ENCODE data around the gene ZNF175. TPM values are rescaled to one million over a fixed set of nuclear protein-coding genes. Genes with fewer than 3 reads are reported as not detected.

The ZNF175 gene
- total RNA-seq, 1 donor from 2014 or later, result 15.2 TPM

- no peak for TF ChIP-seq CTCF (IDR thresholded peaks at IDR 0.05; ENCODE audit: unreplicated experiment)
- Mint-ChIP-seq H3K36me3 (peaks cover 19% of the 10 kb centered on the region), H3K9me3 (no peaks in the 10 kb centered on the region), H3K27me3 (ENCODE audit: low read depth) (peaks cover 5% of the 10 kb centered on the region), H3K4me1 (peaks cover 12% of the 10 kb centered on the region), H3K4me3 (peak overlapping the region; percentile 89), H3K27ac (no peak overlapping the region)
- DNase-seq (ENCODE audit: low spot score in 2 of 2, unreplicated experiment in 2 of 2), result no peak
These were observed 1.3 kb downstream of the ZNF175 start for GRCh38 chr19:51572410-51572809.

DNA sequence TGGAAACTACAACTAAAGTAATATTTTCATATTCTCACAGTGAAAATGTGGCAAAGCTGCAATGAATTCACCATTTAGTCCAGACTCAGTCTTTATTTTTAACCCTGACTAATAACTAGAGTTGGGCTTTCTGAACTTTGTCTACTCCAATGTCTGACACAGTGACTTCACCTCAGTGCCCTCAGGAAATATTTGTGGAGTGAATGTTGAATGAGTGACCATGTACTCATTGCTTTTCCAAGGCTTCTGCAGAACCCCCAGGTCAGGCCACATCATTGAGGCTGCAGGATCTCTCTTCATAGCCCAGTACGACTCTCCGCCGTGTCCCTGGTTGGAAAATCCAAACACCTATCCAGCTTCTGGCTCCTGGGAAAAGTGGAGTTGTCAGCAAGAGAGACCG is 1.8 kb downstream of the ZNF175 start:
- H3K4me3 Mint-ChIP-seq, result peak overlapping the region; percentile 10
- H3K4me1 Mint-ChIP-seq, result peaks cover 12% of the 10 kb centered on the region
- H3K27ac Mint-ChIP-seq, result no peak overlapping the region
- H3K9me3 Mint-ChIP-seq, result no peaks in the 10 kb centered on the region
- no peak for DNase-seq (ENCODE audit: low spot score in 2 of 2, unreplicated experiment in 2 of 2)
- peaks cover 5% of the 10 kb centered on the region for H3K27me3 Mint-ChIP-seq (ENCODE audit: low read depth)
- peaks cover 19% of the 10 kb centered on the region for H3K36me3 Mint-ChIP-seq
- TF ChIP-seq CTCF (IDR thresholded peaks at IDR 0.05; ENCODE audit: unreplicated experiment), result no peak

DNA sequence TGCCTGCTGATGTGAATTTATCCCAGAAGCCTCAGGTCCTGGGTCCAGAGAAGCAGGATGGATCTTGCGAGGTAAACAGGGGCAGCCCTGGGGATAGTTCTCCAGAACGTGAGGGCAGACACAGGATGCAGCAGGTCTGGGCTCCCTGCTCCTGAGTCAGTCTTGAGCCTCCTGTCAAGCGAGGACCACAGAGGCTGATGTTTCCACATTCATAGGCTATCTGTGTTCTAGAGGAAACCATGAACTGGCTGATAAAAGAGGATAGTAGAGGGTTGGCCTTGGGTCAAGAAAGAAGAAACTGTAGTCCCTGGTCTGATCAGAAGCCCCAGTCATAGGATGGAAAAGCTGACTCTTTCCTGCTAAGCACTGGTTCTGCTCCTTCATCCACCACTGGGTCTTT is 2.2 kb downstream of the ZNF175 start:
- Mint-ChIP-seq H3K27ac (no peak overlapping the region), H3K4me1 (peaks cover 12% of the 10 kb centered on the region), H3K36me3 (peaks cover 20% of the 10 kb centered on the region), H3K27me3 (ENCODE audit: low read depth) (peaks cover 1% of the 10 kb centered on the region), H3K4me3 (peak overlapping the region; percentile 10), H3K9me3 (no peaks in the 10 kb centered on the region)
- no peak for DNase-seq (ENCODE audit: low spot score in 2 of 2, unreplicated experiment in 2 of 2)
- TF ChIP-seq CTCF (IDR thresholded peaks at IDR 0.05; ENCODE audit: unreplicated experiment), result no peak

DNA sequence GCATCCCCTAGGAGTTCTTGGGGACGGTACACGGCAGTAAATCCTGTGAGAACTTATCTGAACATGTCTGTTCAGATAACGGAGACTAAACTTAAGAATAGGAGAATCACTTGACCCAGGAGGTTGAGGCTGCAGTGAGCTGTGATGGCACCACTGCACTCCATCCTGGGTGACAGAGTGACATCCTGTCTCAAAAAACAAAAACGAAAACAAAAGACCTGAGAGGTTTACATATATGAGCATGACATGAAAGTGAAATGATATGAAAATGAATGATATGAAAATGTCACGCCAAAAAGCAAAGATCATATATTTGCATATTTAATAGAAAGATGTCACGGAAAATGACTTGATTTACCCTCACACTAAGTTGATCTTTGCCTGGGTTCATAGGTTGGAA is 5.8 kb downstream of the ZNF175 start:
- no peak for DNase-seq (ENCODE audit: low spot score in 2 of 2, unreplicated experiment in 2 of 2)
- Mint-ChIP-seq H3K27ac (no peak overlapping the region), H3K9me3 (no peaks in the 10 kb centered on the region), H3K4me3 (no peak overlapping the region), H3K4me1 (peaks cover 7% of the 10 kb centered on the region), H3K27me3 (ENCODE audit: low read depth) (no peaks in the 10 kb centered on the region), H3K36me3 (peaks cover 41% of the 10 kb centered on the region)
- TF ChIP-seq CTCF (IDR thresholded peaks at IDR 0.05; ENCODE audit: unreplicated experiment), result no peak

- H3K36me3 Mint-ChIP-seq, result peaks cover 78% of the 10 kb centered on the region
These were observed 15.1 kb downstream of the ZNF175 start for GRCh38 chr19:51586103-51586728.

More at GRCh38 chr19:51586103-51586728, 15.1 kb downstream of the ZNF175 start:
- no peak for DNase-seq (ENCODE audit: low spot score in 2 of 2, unreplicated experiment in 2 of 2)
- peaks cover 66% of the 10 kb centered on the region for H3K9me3 Mint-ChIP-seq
- H3K27ac Mint-ChIP-seq, result no peak overlapping the region
- no peaks in the 10 kb centered on the region for H3K27me3 Mint-ChIP-seq (ENCODE audit: low read depth)
- H3K4me1 Mint-ChIP-seq, result no peaks in the 10 kb centered on the region
- H3K4me3 Mint-ChIP-seq, result no peak overlapping the region
- no peak for TF ChIP-seq CTCF (IDR thresholded peaks at IDR 0.05; ENCODE audit: unreplicated experiment)

All from mesothelial cell of epicardium (in vitro differentiated cells).